Activated T-helper 2 cell treated with anti-CD3 and anti-CD28 coated beads, Interferon-gamma antibody, Interleukin-2, Interleukin-4, amounts not matched to agents 10 μg/mL and 5 μg/mL and 100 μg/mL, durations not matched to agents 14 hours and 24 hours and 36 hours (primary cell): ENCODE data around the gene SS18L1. TPM values are rescaled to one million over a fixed set of nuclear protein-coding genes. Genes with fewer than 3 reads are reported as not detected.

ENCODE experiments used
- DNase-seq: peaks from one replicate; pipeline ENCODE4 v3.0.0; 2021; ENCODE audit warnings: low spot score
- H3K27ac Mint-ChIP-seq: one replicate; pipeline ENCODE4 v1.8.0; 2021; ENCODE audit warnings: mixed read lengths
- H3K27me3 Mint-ChIP-seq: one replicate; pipeline ENCODE4 v1.8.0; 2021; ENCODE audit warnings: low read depth, mixed read lengths
- H3K36me3 Mint-ChIP-seq: one replicate; pipeline ENCODE4 v1.8.0; 2021; ENCODE audit warnings: low read depth, mixed read lengths
- H3K4me1 Mint-ChIP-seq: one replicate; pipeline ENCODE4 v1.8.0; 2021; ENCODE audit warnings: low read depth, mixed read lengths
- H3K4me3 Mint-ChIP-seq: one replicate; pipeline ENCODE4 v1.8.0; 2021; ENCODE audit warnings: low read depth, mild to moderate bottlenecking, moderate library complexity, mixed read lengths
- H3K9me3 Mint-ChIP-seq: one replicate; pipeline ENCODE4 v1.8.0; 2021; ENCODE audit warnings: mixed read lengths
- intact Hi-C: fragments of 100-400 bp; cut with micrococcal nuclease; formaldehyde crosslinking; loops from one replicate; pipeline ENCODE4 v1.15.1; 2023
- total RNA-seq: library from RNA; stranded (reverse); gene quantifications from 2 replicates; pipeline ENCODE4 v1.2.3, GENCODE V29; 2022

Gene SS18L1
- total RNA-seq, 1 donor from 2014 or later, result 26.0 TPM

- intact Hi-C loops, result no loop called here
- H3K27ac Mint-ChIP-seq, result no peak overlapping the region
- no peak overlapping the region for H3K4me3 Mint-ChIP-seq
- no peaks in the 10 kb centered on the region for H3K4me1 Mint-ChIP-seq
- no peaks in the 10 kb centered on the region for H3K9me3 Mint-ChIP-seq
- DNase-seq, result no peak
- H3K27me3 Mint-ChIP-seq, result peaks cover 8% of the 10 kb centered on the region
- no peaks in the 10 kb centered on the region for H3K36me3 Mint-ChIP-seq
Observed at GRCh38 chr20:62214067-62214466, 70.5 kb downstream of the SS18L1 start.

- Mint-ChIP-seq H3K4me1 (no peaks in the 10 kb centered on the region), H3K36me3 (no peaks in the 10 kb centered on the region), H3K4me3 (no peak overlapping the region), H3K27ac (no peak overlapping the region), H3K27me3 (peaks cover 11% of the 10 kb centered on the region), H3K9me3 (no peaks in the 10 kb centered on the region)
- intact Hi-C loops, result no loop called here
- no peak for DNase-seq
Observed at GRCh38 chr20:62215020-62215990, 71.7 kb downstream of the SS18L1 start.

- DNase-seq, result no peak
- no peaks in the 10 kb centered on the region for H3K36me3 Mint-ChIP-seq
- H3K4me1 Mint-ChIP-seq, result no peaks in the 10 kb centered on the region
- intact Hi-C loops, result no loop called here
- H3K9me3 Mint-ChIP-seq, result no peaks in the 10 kb centered on the region
- no peak overlapping the region for H3K27ac Mint-ChIP-seq
- H3K4me3 Mint-ChIP-seq, result no peak overlapping the region
- peaks cover 17% of the 10 kb centered on the region for H3K27me3 Mint-ChIP-seq
Observed at GRCh38 chr20:62215991-62216635, 72.5 kb downstream of the SS18L1 start.

GRCh38 chr20:62216636-62217566, 73.3 kb downstream of the SS18L1 start:
- H3K27me3 Mint-ChIP-seq, result peaks cover 21% of the 10 kb centered on the region
- no peak overlapping the region for H3K4me3 Mint-ChIP-seq
- no peaks in the 10 kb centered on the region for H3K4me1 Mint-ChIP-seq
- intact Hi-C loops, result no loop called here
- no peaks in the 10 kb centered on the region for H3K36me3 Mint-ChIP-seq
- DNase-seq, result no peak
- no peaks in the 10 kb centered on the region for H3K9me3 Mint-ChIP-seq
- no peak overlapping the region for H3K27ac Mint-ChIP-seq

GRCh38 chr20:62217913-62218773, 74.6 kb downstream of the SS18L1 start:
- DNase-seq, result no peak
- no peak overlapping the region for H3K4me3 Mint-ChIP-seq

GRCh38 chr20:62219101-62219991, 75.8 kb downstream of the SS18L1 start:
- Mint-ChIP-seq H3K4me1 (no peaks in the 10 kb centered on the region), H3K4me3 (peak overlapping the region; percentile 5), H3K27me3 (peaks cover 21% of the 10 kb centered on the region), H3K27ac (no peak overlapping the region), H3K36me3 (no peaks in the 10 kb centered on the region), H3K9me3 (no peaks in the 10 kb centered on the region)
- intact Hi-C loops, result no loop called here
- no peak for DNase-seq

More at GRCh38 chr20:62217913-62218773, 74.6 kb downstream of the SS18L1 start:
- Mint-ChIP-seq H3K4me1 (no peaks in the 10 kb centered on the region), H3K36me3 (no peaks in the 10 kb centered on the region), H3K9me3 (no peaks in the 10 kb centered on the region), H3K27ac (no peak overlapping the region), H3K27me3 (peaks cover 21% of the 10 kb centered on the region)
- intact Hi-C loops, result no loop called here

- Mint-ChIP-seq H3K27me3 (peaks cover 21% of the 10 kb centered on the region), H3K27ac (no peak within 1 kb of the TSS), H3K4me1 (no peaks in the 10 kb centered on the region), H3K36me3 (no peaks in the 10 kb centered on the region), H3K4me3 (peak within 1 kb of the TSS; percentile 5), H3K9me3 (no peaks in the 10 kb centered on the region)
- peak; percentile 38 for DNase-seq
- intact Hi-C loops, result no loop called here
Observed at GRCh38 chr20:62219992-62220665, 76.6 kb downstream of the SS18L1 start, which contains the start of gene HRH3. Gene HRH3 (minus strand): TSS chr20:62220278. CDS start chr20:62219970, 308 bp downstream.

- intact Hi-C loops, result no loop called here
- H3K9me3 Mint-ChIP-seq, result no peaks in the 10 kb centered on the region
- H3K36me3 Mint-ChIP-seq, result no peaks in the 10 kb centered on the region
- no peak for DNase-seq
- no peaks in the 10 kb centered on the region for H3K4me1 Mint-ChIP-seq
- H3K27me3 Mint-ChIP-seq, result peaks cover 21% of the 10 kb centered on the region
- no peak overlapping the region for H3K27ac Mint-ChIP-seq
- H3K4me3 Mint-ChIP-seq, result no peak overlapping the region
Observed at GRCh38 chr20:62220666-62221568, 77.3 kb downstream of the SS18L1 start.

GRCh38 chr20:62222266-62222850, 78.8 kb downstream of the SS18L1 start:
- no peak for DNase-seq
- no peaks in the 10 kb centered on the region for H3K36me3 Mint-ChIP-seq
- no peaks in the 10 kb centered on the region for H3K9me3 Mint-ChIP-seq
- peaks cover 19% of the 10 kb centered on the region for H3K27me3 Mint-ChIP-seq
- H3K27ac Mint-ChIP-seq, result no peak overlapping the region
- H3K4me3 Mint-ChIP-seq, result no peak overlapping the region
- intact Hi-C loops, result no loop called here
- no peaks in the 10 kb centered on the region for H3K4me1 Mint-ChIP-seq

GRCh38 chr20:62222972-62223371, 79.4 kb downstream of the SS18L1 start:
- intact Hi-C loops, result no loop called here
- no peaks in the 10 kb centered on the region for H3K36me3 Mint-ChIP-seq
- H3K27ac Mint-ChIP-seq, result no peak overlapping the region
- DNase-seq, result no peak
- no peaks in the 10 kb centered on the region for H3K9me3 Mint-ChIP-seq
- no peak overlapping the region for H3K4me3 Mint-ChIP-seq
- no peaks in the 10 kb centered on the region for H3K4me1 Mint-ChIP-seq
- H3K27me3 Mint-ChIP-seq, result peaks cover 17% of the 10 kb centered on the region
